H7 (cell line): ENCODE results near the gene OR6X1. TPM values are rescaled to one million over a fixed set of nuclear protein-coding genes. Genes with fewer than 3 reads are reported as not detected.

ENCODE experiments used
- total RNA-seq: library from RNA; depleted of rRNA; stranded (reverse); fragments of >200 nt; shearing (Covaris generic); gene quantifications from 2 replicates; pipeline ENCODE4 v1.2.3, GENCODE V29; 2014; rRNA removed

The OR6X1 gene
- total RNA-seq, 1 experiment from 2014 or later = not detected

Other genes starting within 250 kb of the OR6X1 start
- 0.14 and 0.18 TPM in 2 replicates for gene SCN3B, start 99.9 kb downstream of the OR6X1 start, total RNA-seq
- gene ZNF202, start 12.9 kb downstream of the OR6X1 start, total RNA-seq = 23.0 and 26.5 TPM in 2 replicates
- gene OR6M1, start 51.8 kb upstream of the OR6X1 start, total RNA-seq = not detected in 2 replicates
- not detected in 2 replicates for gene TMEM225, start 131.2 kb upstream of the OR6X1 start, total RNA-seq
- gene OR8D4, start 147.6 kb upstream of the OR6X1 start, total RNA-seq = not detected in 2 replicates
- gene OR4D5, start 185.1 kb upstream of the OR6X1 start, total RNA-seq = not detected in 2 replicates
- not detected in 2 replicates for gene OR6T1, start 189.3 kb upstream of the OR6X1 start, total RNA-seq
- not detected in 2 replicates for gene OR10S1, start 223.3 kb upstream of the OR6X1 start, total RNA-seq
- not detected in 2 replicates for gene OR10G6, start 240.6 kb upstream of the OR6X1 start, total RNA-seq